ENCODE results near the gene CDC25A.

DNA sequence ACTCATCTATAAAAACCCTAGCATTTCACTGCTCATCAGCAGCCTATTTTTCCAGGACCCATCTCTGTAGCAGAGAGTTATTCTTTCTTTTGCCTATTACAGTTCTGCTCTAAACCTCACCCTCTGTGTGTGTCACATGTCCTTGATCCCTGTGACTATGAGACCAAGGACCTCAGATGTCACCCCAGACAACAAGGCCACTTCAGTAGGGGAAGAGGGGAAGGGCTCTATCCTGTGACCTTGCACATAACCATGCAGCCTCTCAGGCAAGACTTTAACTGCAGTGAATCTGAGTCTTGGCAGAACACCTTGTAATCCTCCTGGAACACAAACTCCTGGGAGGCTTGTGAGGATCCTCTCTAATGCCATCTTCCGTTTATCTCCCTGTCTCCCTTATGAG is 48.3 kb upstream of the CDC25A start:
- TF ChIP-seq EZH2 (IDR thresholded peaks at IDR 0.05; ENCODE audit: low read depth, unreplicated experiment) (no peak), EZH2phosphoT487 (IDR thresholded peaks at IDR 0.05; ENCODE audit: unreplicated experiment) (no peak), CREB1 (CRISPR knock-in tag; IDR thresholded peaks at IDR 0.05; ENCODE audit: low read depth) (no peak), POLR2AphosphoS5 (IDR thresholded peaks at IDR 0.05; ENCODE audit: low read depth) (no peak), STAT1 (IDR thresholded peaks at IDR 0.05; ENCODE audit: unreplicated experiment) (no peak), ZNF114 (CRISPR knock-in tag; IDR thresholded peaks at IDR 0.05) (no peak), JUNB (IDR thresholded peaks at IDR 0.05; ENCODE audit: unreplicated experiment) (no peak), ZNF331 (CRISPR knock-in tag; IDR thresholded peaks at IDR 0.05; ENCODE audit: low read depth) (no peak), NANOG (IDR thresholded peaks at IDR 0.05; ENCODE audit: borderline replicate concordance) (no peak)
- TF ChIP-seq, protein P1, sequence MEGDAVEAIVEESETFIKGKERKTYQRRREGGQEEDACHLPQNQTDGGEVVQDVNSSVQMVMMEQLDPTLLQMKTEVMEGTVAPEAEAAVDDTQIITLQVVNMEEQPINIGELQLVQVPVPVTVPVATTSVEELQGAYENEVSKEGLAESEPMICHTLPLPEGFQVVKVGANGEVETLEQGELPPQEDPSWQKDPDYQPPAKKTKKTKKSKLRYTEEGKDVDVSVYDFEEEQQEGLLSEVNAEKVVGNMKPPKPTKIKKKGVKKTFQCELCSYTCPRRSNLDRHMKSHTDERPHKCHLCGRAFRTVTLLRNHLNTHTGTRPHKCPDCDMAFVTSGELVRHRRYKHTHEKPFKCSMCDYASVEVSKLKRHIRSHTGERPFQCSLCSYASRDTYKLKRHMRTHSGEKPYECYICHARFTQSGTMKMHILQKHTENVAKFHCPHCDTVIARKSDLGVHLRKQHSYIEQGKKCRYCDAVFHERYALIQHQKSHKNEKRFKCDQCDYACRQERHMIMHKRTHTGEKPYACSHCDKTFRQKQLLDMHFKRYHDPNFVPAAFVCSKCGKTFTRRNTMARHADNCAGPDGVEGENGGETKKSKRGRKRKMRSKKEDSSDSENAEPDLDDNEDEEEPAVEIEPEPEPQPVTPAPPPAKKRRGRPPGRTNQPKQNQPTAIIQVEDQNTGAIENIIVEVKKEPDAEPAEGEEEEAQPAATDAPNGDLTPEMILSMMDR (conservative IDR thresholded peaks at IDR 0.05; ENCODE audit: low read depth in 2 of 2): no peak
- TF ChIP-seq, protein P2, sequence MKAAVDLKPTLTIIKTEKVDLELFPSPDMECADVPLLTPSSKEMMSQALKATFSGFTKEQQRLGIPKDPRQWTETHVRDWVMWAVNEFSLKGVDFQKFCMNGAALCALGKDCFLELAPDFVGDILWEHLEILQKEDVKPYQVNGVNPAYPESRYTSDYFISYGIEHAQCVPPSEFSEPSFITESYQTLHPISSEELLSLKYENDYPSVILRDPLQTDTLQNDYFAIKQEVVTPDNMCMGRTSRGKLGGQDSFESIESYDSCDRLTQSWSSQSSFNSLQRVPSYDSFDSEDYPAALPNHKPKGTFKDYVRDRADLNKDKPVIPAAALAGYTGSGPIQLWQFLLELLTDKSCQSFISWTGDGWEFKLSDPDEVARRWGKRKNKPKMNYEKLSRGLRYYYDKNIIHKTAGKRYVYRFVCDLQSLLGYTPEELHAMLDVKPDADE (IDR thresholded peaks at IDR 0.05): no peak
- TF ChIP-seq, protein P3, sequence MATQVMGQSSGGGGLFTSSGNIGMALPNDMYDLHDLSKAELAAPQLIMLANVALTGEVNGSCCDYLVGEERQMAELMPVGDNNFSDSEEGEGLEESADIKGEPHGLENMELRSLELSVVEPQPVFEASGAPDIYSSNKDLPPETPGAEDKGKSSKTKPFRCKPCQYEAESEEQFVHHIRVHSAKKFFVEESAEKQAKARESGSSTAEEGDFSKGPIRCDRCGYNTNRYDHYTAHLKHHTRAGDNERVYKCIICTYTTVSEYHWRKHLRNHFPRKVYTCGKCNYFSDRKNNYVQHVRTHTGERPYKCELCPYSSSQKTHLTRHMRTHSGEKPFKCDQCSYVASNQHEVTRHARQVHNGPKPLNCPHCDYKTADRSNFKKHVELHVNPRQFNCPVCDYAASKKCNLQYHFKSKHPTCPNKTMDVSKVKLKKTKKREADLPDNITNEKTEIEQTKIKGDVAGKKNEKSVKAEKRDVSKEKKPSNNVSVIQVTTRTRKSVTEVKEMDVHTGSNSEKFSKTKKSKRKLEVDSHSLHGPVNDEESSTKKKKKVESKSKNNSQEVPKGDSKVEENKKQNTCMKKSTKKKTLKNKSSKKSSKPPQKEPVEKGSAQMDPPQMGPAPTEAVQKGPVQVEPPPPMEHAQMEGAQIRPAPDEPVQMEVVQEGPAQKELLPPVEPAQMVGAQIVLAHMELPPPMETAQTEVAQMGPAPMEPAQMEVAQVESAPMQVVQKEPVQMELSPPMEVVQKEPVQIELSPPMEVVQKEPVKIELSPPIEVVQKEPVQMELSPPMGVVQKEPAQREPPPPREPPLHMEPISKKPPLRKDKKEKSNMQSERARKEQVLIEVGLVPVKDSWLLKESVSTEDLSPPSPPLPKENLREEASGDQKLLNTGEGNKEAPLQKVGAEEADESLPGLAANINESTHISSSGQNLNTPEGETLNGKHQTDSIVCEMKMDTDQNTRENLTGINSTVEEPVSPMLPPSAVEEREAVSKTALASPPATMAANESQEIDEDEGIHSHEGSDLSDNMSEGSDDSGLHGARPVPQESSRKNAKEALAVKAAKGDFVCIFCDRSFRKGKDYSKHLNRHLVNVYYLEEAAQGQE (IDR thresholded peaks at IDR 0.05; ENCODE audit: unreplicated experiment): no peak
- TF ChIP-seq, protein P4, sequence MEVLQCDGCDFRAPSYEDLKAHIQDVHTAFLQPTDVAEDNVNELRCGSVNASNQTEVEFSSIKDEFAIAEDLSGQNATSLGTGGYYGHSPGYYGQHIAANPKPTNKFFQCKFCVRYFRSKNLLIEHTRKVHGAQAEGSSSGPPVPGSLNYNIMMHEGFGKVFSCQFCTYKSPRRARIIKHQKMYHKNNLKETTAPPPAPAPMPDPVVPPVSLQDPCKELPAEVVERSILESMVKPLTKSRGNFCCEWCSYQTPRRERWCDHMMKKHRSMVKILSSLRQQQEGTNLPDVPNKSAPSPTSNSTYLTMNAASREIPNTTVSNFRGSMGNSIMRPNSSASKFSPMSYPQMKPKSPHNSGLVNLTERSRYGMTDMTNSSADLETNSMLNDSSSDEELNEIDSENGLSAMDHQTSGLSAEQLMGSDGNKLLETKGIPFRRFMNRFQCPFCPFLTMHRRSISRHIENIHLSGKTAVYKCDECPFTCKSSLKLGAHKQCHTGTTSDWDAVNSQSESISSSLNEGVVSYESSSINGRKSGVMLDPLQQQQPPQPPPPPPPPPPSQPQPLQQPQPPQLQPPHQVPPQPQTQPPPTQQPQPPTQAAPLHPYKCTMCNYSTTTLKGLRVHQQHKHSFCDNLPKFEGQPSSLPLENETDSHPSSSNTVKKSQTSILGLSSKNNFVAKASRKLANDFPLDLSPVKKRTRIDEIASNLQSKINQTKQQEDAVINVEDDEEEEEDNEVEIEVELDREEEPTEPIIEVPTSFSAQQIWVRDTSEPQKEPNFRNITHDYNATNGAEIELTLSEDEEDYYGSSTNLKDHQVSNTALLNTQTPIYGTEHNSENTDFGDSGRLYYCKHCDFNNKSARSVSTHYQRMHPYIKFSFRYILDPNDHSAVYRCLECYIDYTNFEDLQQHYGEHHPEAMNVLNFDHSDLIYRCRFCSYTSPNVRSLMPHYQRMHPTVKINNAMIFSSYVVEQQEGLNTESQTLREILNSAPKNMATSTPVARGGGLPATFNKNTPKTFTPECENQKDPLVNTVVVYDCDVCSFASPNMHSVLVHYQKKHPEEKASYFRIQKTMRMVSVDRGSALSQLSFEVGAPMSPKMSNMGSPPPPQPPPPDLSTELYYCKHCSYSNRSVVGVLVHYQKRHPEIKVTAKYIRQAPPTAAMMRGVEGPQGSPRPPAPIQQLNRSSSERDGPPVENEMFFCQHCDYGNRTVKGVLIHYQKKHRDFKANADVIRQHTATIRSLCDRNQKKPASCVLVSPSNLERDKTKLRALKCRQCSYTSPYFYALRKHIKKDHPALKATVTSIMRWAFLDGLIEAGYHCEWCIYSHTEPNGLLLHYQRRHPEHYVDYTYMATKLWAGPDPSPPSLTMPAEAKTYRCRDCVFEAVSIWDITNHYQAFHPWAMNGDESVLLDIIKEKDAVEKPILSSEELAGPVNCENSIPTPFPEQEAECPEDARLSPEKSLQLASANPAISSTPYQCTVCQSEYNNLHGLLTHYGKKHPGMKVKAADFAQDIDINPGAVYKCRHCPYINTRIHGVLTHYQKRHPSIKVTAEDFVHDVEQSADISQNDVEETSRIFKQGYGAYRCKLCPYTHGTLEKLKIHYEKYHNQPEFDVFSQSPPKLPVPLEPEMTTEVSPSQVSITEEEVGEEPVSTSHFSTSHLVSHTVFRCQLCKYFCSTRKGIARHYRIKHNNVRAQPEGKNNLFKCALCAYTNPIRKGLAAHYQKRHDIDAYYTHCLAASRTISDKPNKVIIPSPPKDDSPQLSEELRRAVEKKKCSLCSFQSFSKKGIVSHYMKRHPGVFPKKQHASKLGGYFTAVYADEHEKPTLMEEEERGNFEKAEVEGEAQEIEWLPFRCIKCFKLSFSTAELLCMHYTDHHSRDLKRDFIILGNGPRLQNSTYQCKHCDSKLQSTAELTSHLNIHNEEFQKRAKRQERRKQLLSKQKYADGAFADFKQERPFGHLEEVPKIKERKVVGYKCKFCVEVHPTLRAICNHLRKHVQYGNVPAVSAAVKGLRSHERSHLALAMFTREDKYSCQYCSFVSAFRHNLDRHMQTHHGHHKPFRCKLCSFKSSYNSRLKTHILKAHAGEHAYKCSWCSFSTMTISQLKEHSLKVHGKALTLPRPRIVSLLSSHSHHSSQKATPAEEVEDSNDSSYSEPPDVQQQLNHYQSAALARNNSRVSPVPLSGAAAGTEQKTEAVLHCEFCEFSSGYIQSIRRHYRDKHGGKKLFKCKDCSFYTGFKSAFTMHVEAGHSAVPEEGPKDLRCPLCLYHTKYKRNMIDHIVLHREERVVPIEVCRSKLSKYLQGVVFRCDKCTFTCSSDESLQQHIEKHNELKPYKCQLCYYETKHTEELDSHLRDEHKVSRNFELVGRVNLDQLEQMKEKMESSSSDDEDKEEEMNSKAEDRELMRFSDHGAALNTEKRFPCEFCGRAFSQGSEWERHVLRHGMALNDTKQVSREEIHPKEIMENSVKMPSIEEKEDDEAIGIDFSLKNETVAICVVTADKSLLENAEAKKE (CRISPR knock-in tag; IDR thresholded peaks at IDR 0.05): no peak

Measured in GM23338 (cell line).